K562 (cell line): ENCODE measurements around the gene C2orf69. TPM values are rescaled to one million over a fixed set of nuclear protein-coding genes. Genes with fewer than 3 reads are reported as not detected.

ENCODE experiments used
- BRD4 ChIP-seq: fragments of 200-600 bp; sonication (generic); IDR thresholded peaks from 2 replicates; pipeline ENCODE4 v1.6.1; 2017; ENCODE audit warnings: inconsistent platforms
- JUNB ChIP-seq: fragments of 450-650 bp; formaldehyde crosslinking; conservative IDR thresholded peaks from 2 replicates; pipeline ENCODE4 v1.4.0; 2020; ENCODE audit warnings: mild to moderate bottlenecking
- KDM4B ChIP-seq, 2 experiments: fragments of 450-650 bp in 1 of 2; sonication (generic) in 1 of 2; IDR thresholded peaks; 2 replicates each; pipeline ENCODE4 v1.6.1; 2016 to 2017; ENCODE audit warnings: borderline replicate concordance in 2 of 2, antibody characterized with exemption in 1 of 2, low read depth in 1 of 2, mild to moderate bottlenecking in 1 of 2
- MCM3 ChIP-seq: fragments of 450-650 bp; IDR thresholded peaks from 2 replicates; pipeline ENCODE4 v1.6.1; 2016
- POLR2B ChIP-seq: fragments of 450-650 bp; IDR thresholded peaks from 2 replicates; pipeline ENCODE4 v1.6.1; 2018; ENCODE audit warnings: low read depth; ENCODE audit not compliant: partially characterized antibody
- SMARCB1 ChIP-seq: IDR thresholded peaks from 2 replicates; pipeline ENCODE4 v1.6.1; 2011; ENCODE audit warnings: improper control_type of control experiment, low read depth; ENCODE audit not compliant: insufficient read length
- ZBED1 ChIP-seq: IDR thresholded peaks from 2 replicates; pipeline ENCODE4 v1.6.1; 2014
- ZNF311 ChIP-seq: fragments of 250-450 bp; sonication (Bioruptor Pico); IDR thresholded peaks from 2 replicates; pipeline ENCODE4 v1.4.0; 2020; ENCODE audit warnings: mild to moderate bottlenecking, moderate library complexity
- ZNF431 ChIP-seq: sonication (generic); formaldehyde crosslinking; IDR thresholded peaks from 2 replicates; pipeline ENCODE4 v1.8.0; 2022; ENCODE audit warnings: mild to moderate bottlenecking, missing genetic modification reagents
- ZNF75A ChIP-seq: fragments of 450-650 bp; formaldehyde crosslinking; IDR thresholded peaks from 2 replicates; pipeline ENCODE4 v1.4.0; 2020; ENCODE audit warnings: mild to moderate bottlenecking
- ZNF77 ChIP-seq: fragments of 250-450 bp; sonication (Bioruptor Pico); IDR thresholded peaks from 2 replicates; pipeline ENCODE4 v1.5.0; 2020
- polyA plus RNA-seq, 8 experiments: library from polyadenylated mRNA; depleted of rRNA in 4 of 8; stranded (reverse) in 5 of 8; unstranded in 3 of 8; fragments of >200 nt; fragmentation: Nextera tagmentation in 2 of 8; fragmentation: Illumina TruSeq in 1 of 8; extraction: Ambion mirVana in 2 of 8; extraction: Trizol in 1 of 8; gene quantifications; 2 replicates each; pipeline versions ENCODE4 v1.2.1 to v1.2.3, GENCODE V29; 2011 to 2014; ENCODE audit warnings: inconsistent platforms in 1 of 8, missing spikeins in 1 of 8
- total RNA-seq, 7 experiments: library from RNA; depleted of rRNA in 6 of 7; stranded (reverse); fragments of >200 nt in 6 of 7; fragmentation: Illumina TruSeq in 2 of 7; extraction: Trizol in 2 of 7; gene quantifications; 2 replicates each; pipeline versions ENCODE4 v1.2.1 to v1.2.3, GENCODE V29; 2011 to 2021; ENCODE audit warnings: low replicate concordance in 1 of 7
- TF ChIP-seq, protein P1 (sequence below): fragments of 250-450 bp; sonication (Bioruptor Pico); IDR thresholded peaks from 2 replicates; pipeline ENCODE4 v1.8.0; 2022; ENCODE audit warnings: inconsistent platforms
- TF ChIP-seq, protein P2 (sequence below): fragments of 450-650 bp; IDR thresholded peaks from 2 replicates; pipeline ENCODE4 v1.6.1; 2018; ENCODE audit not compliant: partially characterized antibody
- TF ChIP-seq, protein P3 (sequence below): fragments of 200-400 bp; formaldehyde crosslinking; IDR thresholded peaks from 2 replicates; pipeline ENCODE4 v1.6.1; 2017; ENCODE audit warnings: mild to moderate bottlenecking, low read depth, low read length, moderate library complexity
- TF ChIP-seq, protein P4 (sequence below): fragments of 250-450 bp; sonication (Bioruptor Pico); IDR thresholded peaks from 2 replicates; pipeline ENCODE4 v1.5.0; 2020; ENCODE audit warnings: mild to moderate bottlenecking
- TF ChIP-seq, protein P5 (sequence below): IDR thresholded peaks from 3 replicates; pipeline ENCODE4 v1.6.1; 2011; ENCODE audit warnings: borderline replicate concordance, mild to moderate bottlenecking, moderate library complexity; ENCODE audit not compliant: insufficient read length; ENCODE audit errors: extremely low read depth

Gene C2orf69
- total and polyA plus RNA-seq, 9 of the 15 experiments (the other 6 are each of a cell fraction or from before 2014, with no cell fraction given): 3.4 to 9.8 (median 5.7) TPM

DNA sequence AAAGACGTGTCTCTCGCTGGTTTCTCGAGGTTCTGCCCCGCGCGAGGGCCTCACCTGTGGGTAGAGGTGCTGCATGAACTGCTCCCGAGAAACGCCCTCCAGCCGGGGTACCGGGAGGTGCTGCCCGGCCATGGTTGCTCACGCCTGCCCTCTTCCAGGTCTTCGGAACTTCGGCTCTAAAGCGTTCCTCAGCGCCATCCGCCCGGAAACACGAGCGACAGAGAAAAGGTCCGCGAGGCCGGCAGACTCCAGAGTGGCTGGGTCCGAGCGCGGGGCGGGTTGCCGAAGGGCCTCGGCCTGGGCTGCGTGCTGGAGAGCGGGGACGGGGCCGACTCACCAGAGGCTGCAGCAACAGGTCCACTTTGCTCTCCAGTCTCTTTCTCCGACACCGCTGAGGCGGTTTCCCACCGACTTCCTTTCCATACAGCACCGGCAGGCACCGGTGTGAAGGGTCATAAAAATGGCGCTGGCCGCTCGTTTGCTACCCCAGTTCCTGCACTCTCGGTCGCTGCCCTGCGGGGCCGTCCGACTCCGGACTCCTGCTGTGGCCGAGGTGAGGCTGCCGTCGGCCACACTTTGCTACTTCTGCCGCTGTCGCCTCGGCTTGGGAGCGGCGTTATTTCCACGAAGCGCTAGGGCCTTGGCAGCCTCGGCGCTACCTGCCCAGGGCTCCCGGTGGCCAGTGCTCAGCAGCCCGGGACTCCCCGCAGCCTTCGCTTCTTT lies 44.4 kb downstream of the C2orf69 start, which contains the start of the genes MAIP1 and TYW5 (continued):
- no peak for TF ChIP-seq KDM4B (IDR thresholded peaks at IDR 0.05; ENCODE audit: borderline replicate concordance in 2 of 2, low read depth in 1 of 2)
- TF ChIP-seq JUNB (CRISPR knock-in tag): no peak
- no peak for TF ChIP-seq ZBED1
- no peak for TF ChIP-seq BRD4
- peak; percentile 34; the same call in 1 of the 2 replicates for TF ChIP-seq ZNF431
- TF ChIP-seq, protein P1, sequence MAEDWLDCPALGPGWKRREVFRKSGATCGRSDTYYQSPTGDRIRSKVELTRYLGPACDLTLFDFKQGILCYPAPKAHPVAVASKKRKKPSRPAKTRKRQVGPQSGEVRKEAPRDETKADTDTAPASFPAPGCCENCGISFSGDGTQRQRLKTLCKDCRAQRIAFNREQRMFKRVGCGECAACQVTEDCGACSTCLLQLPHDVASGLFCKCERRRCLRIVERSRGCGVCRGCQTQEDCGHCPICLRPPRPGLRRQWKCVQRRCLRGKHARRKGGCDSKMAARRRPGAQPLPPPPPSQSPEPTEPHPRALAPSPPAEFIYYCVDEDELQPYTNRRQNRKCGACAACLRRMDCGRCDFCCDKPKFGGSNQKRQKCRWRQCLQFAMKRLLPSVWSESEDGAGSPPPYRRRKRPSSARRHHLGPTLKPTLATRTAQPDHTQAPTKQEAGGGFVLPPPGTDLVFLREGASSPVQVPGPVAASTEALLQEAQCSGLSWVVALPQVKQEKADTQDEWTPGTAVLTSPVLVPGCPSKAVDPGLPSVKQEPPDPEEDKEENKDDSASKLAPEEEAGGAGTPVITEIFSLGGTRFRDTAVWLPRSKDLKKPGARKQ: no peak
- TF ChIP-seq MCM3: no peak
- peak; percentile 61 for TF ChIP-seq POLR2B
- TF ChIP-seq ZNF311 (CRISPR knock-in tag): no peak
- no peak for TF ChIP-seq ZNF75A
- TF ChIP-seq, protein P2, sequence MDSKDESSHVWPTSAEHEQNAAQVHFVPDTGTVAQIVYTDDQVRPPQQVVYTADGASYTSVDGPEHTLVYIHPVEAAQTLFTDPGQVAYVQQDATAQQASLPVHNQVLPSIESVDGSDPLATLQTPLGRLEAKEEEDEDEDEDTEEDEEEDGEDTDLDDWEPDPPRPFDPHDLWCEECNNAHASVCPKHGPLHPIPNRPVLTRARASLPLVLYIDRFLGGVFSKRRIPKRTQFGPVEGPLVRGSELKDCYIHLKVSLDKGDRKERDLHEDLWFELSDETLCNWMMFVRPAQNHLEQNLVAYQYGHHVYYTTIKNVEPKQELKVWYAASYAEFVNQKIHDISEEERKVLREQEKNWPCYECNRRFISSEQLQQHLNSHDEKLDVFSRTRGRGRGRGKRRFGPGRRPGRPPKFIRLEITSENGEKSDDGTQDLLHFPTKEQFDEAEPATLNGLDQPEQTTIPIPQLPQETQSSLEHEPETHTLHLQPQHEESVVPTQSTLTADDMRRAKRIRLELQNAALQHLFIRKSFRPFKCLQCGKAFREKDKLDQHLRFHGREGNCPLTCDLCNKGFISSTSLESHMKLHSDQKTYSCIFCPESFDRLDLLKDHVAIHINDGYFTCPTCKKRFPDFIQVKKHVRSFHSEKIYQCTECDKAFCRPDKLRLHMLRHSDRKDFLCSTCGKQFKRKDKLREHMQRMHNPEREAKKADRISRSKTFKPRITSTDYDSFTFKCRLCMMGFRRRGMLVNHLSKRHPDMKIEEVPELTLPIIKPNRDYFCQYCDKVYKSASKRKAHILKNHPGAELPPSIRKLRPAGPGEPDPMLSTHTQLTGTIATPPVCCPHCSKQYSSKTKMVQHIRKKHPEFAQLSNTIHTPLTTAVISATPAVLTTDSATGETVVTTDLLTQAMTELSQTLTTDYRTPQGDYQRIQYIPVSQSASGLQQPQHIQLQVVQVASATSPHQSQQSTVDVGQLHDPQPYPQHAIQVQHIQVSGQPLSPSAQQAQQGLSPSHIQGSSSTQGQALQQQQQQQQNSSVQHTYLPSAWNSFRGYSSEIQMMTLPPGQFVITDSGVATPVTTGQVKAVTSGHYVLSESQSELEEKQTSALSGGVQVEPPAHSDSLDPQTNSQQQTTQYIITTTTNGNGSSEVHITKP: no peak
- no peak for TF ChIP-seq SMARCB1
- no peak for TF ChIP-seq ZNF77
- TF ChIP-seq, protein P3, sequence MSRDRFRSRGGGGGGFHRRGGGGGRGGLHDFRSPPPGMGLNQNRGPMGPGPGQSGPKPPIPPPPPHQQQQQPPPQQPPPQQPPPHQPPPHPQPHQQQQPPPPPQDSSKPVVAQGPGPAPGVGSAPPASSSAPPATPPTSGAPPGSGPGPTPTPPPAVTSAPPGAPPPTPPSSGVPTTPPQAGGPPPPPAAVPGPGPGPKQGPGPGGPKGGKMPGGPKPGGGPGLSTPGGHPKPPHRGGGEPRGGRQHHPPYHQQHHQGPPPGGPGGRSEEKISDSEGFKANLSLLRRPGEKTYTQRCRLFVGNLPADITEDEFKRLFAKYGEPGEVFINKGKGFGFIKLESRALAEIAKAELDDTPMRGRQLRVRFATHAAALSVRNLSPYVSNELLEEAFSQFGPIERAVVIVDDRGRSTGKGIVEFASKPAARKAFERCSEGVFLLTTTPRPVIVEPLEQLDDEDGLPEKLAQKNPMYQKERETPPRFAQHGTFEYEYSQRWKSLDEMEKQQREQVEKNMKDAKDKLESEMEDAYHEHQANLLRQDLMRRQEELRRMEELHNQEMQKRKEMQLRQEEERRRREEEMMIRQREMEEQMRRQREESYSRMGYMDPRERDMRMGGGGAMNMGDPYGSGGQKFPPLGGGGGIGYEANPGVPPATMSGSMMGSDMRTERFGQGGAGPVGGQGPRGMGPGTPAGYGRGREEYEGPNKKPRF: no peak
- TF ChIP-seq, protein P4, sequence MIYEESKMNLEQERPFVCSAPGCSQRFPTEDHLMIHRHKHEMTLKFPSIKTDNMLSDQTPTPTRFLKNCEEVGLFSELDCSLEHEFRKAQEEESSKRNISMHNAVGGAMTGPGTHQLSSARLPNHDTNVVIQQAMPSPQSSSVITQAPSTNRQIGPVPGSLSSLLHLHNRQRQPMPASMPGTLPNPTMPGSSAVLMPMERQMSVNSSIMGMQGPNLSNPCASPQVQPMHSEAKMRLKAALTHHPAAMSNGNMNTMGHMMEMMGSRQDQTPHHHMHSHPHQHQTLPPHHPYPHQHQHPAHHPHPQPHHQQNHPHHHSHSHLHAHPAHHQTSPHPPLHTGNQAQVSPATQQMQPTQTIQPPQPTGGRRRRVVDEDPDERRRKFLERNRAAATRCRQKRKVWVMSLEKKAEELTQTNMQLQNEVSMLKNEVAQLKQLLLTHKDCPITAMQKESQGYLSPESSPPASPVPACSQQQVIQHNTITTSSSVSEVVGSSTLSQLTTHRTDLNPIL: no peak
- TF ChIP-seq, protein P5, sequence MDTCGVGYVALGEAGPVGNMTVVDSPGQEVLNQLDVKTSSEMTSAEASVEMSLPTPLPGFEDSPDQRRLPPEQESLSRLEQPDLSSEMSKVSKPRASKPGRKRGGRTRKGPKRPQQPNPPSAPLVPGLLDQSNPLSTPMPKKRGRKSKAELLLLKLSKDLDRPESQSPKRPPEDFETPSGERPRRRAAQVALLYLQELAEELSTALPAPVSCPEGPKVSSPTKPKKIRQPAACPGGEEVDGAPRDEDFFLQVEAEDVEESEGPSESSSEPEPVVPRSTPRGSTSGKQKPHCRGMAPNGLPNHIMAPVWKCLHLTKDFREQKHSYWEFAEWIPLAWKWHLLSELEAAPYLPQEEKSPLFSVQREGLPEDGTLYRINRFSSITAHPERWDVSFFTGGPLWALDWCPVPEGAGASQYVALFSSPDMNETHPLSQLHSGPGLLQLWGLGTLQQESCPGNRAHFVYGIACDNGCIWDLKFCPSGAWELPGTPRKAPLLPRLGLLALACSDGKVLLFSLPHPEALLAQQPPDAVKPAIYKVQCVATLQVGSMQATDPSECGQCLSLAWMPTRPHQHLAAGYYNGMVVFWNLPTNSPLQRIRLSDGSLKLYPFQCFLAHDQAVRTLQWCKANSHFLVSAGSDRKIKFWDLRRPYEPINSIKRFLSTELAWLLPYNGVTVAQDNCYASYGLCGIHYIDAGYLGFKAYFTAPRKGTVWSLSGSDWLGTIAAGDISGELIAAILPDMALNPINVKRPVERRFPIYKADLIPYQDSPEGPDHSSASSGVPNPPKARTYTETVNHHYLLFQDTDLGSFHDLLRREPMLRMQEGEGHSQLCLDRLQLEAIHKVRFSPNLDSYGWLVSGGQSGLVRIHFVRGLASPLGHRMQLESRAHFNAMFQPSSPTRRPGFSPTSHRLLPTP: no peak
